Ovary (tissue), 9 donors: Measurements from ENCODE around the gene FUS. TPM values are rescaled to one million over a fixed set of nuclear protein-coding genes. Genes with fewer than 3 reads are reported as not detected.
A peak's percentile ranks its signal among the peaks of the same experiment; 100 is the strongest.

Experiments used
- DNase-seq, 5 donors: peaks; one replicate each; pipeline ENCODE4 v3.0.0-alpha.2; 2019 to 2020
- H3K27ac ChIP-seq, 2 donors: fragments of 200-600 bp; one replicate each; pipeline versions ENCODE4 v1.5.1 to v1.8.0; 2019 to 2022
- H3K27me3 ChIP-seq: fragments of 200-600 bp; one replicate; pipeline ENCODE4 v1.8.0; 2022
- H3K36me3 ChIP-seq: fragments of 200-600 bp; sonication (generic); one replicate; pipeline ENCODE4 v1.5.1; 2019
- H3K4me1 ChIP-seq: one replicate; pipeline ENCODE4 v1.8.1; 2013; ENCODE audit warnings: mild to moderate bottlenecking, moderate library complexity; ENCODE audit not compliant: insufficient read depth
- H3K4me3 ChIP-seq: fragments of 200-600 bp; sonication (generic); one replicate; pipeline ENCODE4 v1.5.1; 2017
- H3K9me3 ChIP-seq, 2 donors: fragments of 200-600 bp in 1 of 2; sonication (generic) in 1 of 2; one replicate each; pipeline versions ENCODE4 v1.5.1 to v1.8.1; 2013 to 2019; ENCODE audit warnings: mild to moderate bottlenecking in 1 of 2, moderate library complexity in 1 of 2
- CTCF ChIP-seq, 3 donors: fragments of 450-650 bp in 2 of 3; fragments of 200-600 bp in 1 of 3; IDR thresholded peaks; one replicate each; pipeline versions ENCODE4 v1.5.1 to v1.8.0; 2016 to 2022; ENCODE audit warnings: antibody characterized with exemption in 3 of 3, mild to moderate bottlenecking in 1 of 3
- EP300 ChIP-seq: sonication (generic); formaldehyde crosslinking; IDR thresholded peaks from one replicate; pipeline ENCODE4 v1.6.1; 2017; ENCODE audit warnings: antibody characterized with exemption
- POLR2A ChIP-seq: fragments of 450-650 bp; IDR thresholded peaks from one replicate; pipeline ENCODE4 v1.6.1; 2017; ENCODE audit warnings: antibody characterized with exemption, mild to moderate bottlenecking, moderate library complexity
- WGBS, 3 donors: extraction: QIAGEN DNeasy Blood & Tissue Kit in 1 of 3; methylation state at CpG; one replicate each; pipeline versions ENCODE4 v1.1.5 to v1.1.7; 2013 to 2017; 5-methylcytosine and 5-hydroxymethylcytosine counted together
- intact Hi-C, 4 donors: fragments of 100-400 bp; cut with DNase I; formaldehyde crosslinking; loops; one replicate each; pipeline versions ENCODE4 v1.11.0 to v1.15.1; 2022 to 2023
- polyA plus RNA-seq, 2 donors: library from polyadenylated mRNA; stranded (reverse); fragments of 200-250 nt in 1 of 2; fragments of 350-450 nt in 1 of 2; fragmentation: Illumina TruSeq in 1 of 2; extraction: RNeasy Lipid Tissue Mini Kit (QIAGEN cat#74804) in 1 of 2; gene quantifications; one replicate each; pipeline ENCODE4 v1.2.3, GENCODE V29; 2013 to 2014
- total RNA-seq, 7 donors: library from RNA; depleted of rRNA in 2 of 7; stranded (reverse); fragments of >200 nt in 2 of 7; fragmentation: NEBNext Ultra II Directional in 3 of 7; extraction: Animal tissue kit (Norgen Biotek cat#: 25700) in 3 of 7; gene quantifications; one replicate each; pipeline versions ENCODE4 v1.1.0 to v1.2.4, GENCODE V29; 2016 to 2023
- donor health status: DM: no; HTN: no; CAD: no; lungs with moderate emphysema.
- donor health status: DM: no; HTN: no; CAD: no.
- donor health status: Bipolar disorder and iron deficiency.
- donor health status: DM: yes; HTN: yes; CAD: no.
- donor health status: DM: no; HTN: no; CAD: no.
- donor health status: DM: yes; HTN: yes; CAD: no.

The FUS gene
- total and polyA plus RNA-seq, 9 donors = 62.2 to 469 (median 355) TPM

DNA sequence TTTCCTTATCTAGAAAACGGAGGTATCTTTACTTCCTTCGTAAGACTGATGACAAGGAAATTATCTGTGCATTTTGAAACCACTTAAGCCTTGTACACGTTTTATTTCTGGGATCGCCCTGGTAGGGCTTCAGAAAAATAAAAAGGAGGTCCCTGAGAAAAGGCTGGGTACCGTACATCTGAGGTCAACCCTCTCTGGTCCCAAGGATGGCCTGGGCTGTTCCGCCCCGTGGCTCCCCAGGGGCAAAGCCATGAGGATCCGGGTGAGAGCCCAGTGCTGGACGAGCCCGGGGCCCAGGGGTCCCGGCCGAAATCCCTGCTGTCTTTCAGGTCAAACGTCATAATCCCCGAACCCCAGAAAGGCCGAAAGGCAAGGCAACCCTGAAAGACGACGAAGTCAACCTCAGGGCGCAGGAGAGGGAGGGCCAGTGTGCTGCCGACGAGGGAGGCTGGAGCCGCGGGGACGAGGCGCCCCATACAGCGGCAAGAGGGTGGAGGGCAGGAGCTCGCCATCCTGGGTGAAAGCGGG lies 656 bp upstream of the FUS start:
- Histone ChIP-seq H3K27me3 (no peaks in the 10 kb centered on the region), H3K9me3 (no peaks in the 10 kb centered on the region), H3K36me3 (no peaks in the 10 kb centered on the region), H3K4me3 (peak overlapping the region; percentile 78), H3K4me1 (peaks cover 14% of the 10 kb centered on the region), H3K27ac (peak overlapping the region; percentile 91 to 95)
- DNase-seq = no peak
- TF ChIP-seq POLR2A (no peak), EP300 (no peak), CTCF (IDR thresholded peaks at IDR 0.05) (no peak)
- WGBS, 3 donors = 1 to 2% (median 2%) methylated on average over 27 of the region's 27 CpGs
- intact Hi-C loops = no loop called here

DNA sequence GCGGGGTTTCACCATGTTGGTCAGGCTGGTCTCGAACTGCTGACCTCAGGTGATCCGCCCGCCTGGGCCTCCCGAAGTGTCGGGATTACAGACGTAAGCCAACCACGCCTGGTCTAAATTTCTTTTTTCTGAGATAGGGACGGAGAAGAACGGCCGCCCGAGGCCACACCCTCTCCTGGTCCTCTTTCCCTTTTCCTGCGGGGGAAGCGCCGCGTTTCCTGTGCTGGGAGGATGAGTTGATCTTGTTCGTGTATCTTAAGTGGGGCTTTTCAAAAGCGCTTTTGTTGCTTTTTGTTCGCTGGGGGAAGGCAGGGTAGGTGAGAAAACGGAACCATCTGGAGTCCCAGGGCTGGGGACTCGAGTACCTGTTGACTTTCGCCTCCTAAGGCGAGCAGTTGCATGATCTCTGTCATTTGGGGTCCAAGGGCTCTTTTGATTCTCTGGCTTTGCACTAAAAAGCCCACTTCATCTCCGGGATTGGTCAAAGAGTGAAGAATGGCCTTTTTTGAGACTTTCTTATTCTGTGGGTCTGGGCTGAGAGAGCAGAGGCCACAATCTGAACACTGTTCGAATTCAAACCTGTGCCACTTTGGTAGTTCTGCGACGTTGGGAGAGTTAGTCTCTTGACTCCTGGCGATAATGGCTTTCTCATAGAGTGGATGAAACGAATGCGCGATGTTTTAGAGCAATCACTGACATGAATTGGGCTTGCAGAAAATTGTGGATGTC lies 1.3 kb downstream of the FUS start:
- intact Hi-C loops = loop anchor here in 2 of 4 donors (5.0 to 10.0 kb wide), 6 partner anchors 46 to 524 kb away; partner anchors contain the start of genes PRSS53 (in 1 of the 2), PRSS8 (in 1 of the 2) and ZNF843 (in 1 of the 2)
- Histone ChIP-seq H3K4me1 (peaks cover 16% of the 10 kb centered on the region), H3K27ac (peak overlapping the region; percentile 91 to 95), H3K9me3 (no peaks in the 10 kb centered on the region), H3K4me3 (peak overlapping the region; percentile 78), H3K36me3 (no peaks in the 10 kb centered on the region), H3K27me3 (no peaks in the 10 kb centered on the region)
- peak in 4 of 5 donors; percentile 23 to 59 (median 38) for DNase-seq
- no peak for TF ChIP-seq CTCF (IDR thresholded peaks at IDR 0.05)
- no peak for TF ChIP-seq EP300
- no peak for TF ChIP-seq POLR2A
- WGBS, 3 donors = 2 to 4% (median 4%) methylated on average over 31 of the region's 31 CpGs

DNA sequence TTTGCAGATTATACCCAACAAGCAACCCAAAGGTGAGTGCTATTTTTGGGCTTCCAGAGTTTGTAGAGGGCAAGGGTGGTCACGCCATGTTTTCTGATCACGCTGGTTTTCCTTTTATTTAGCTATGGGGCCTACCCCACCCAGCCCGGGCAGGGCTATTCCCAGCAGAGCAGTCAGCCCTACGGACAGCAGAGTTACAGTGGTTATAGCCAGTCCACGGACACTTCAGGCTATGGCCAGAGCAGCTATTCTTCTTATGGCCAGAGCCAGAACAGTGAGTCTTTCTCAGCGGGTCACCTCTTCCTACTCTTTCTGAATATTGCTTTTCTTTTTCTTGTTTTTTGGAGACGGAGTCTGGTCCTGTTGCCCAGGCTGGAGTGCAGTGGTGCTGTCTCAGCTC lies 2.5 kb downstream of the FUS start:
- no peak overlapping the region for H3K27ac ChIP-seq
- no peaks in the 10 kb centered on the region for H3K27me3 ChIP-seq
- TF ChIP-seq CTCF (IDR thresholded peaks at IDR 0.05) (no peak), POLR2A (no peak)
- peak overlapping the region; percentile 78 for H3K4me3 ChIP-seq
- peaks cover 16% of the 10 kb centered on the region for H3K4me1 ChIP-seq
- H3K9me3 ChIP-seq = no peaks in the 10 kb centered on the region
- H3K36me3 ChIP-seq = no peaks in the 10 kb centered on the region
- intact Hi-C loops = loop anchor here in 2 of 4 donors (5.0 to 10.0 kb wide), 6 partner anchors 48 to 522 kb away; partner anchors contain the start of genes PRSS53 (in 1 of the 2), PRSS8 (in 1 of the 2) and ZNF843 (in 1 of the 2)
- 14 to 16% (median 15%) methylated on average over 7 of the region's 7 CpGs for WGBS, 3 donors
- DNase-seq = no peak

- no peak for DNase-seq
- Histone ChIP-seq H3K4me3 (no peak overlapping the region), H3K4me1 (peaks cover 16% of the 10 kb centered on the region), H3K9me3 (no peaks in the 10 kb centered on the region), H3K36me3 (no peaks in the 10 kb centered on the region), H3K27me3 (no peaks in the 10 kb centered on the region), H3K27ac (no peak overlapping the region)
- intact Hi-C loops = loop anchor here in 2 of 4 donors (5.0 to 10.0 kb wide), 6 partner anchors 49 to 521 kb away; partner anchors contain the start of genes PRSS53 (in 1 of the 2), PRSS8 (in 1 of the 2) and ZNF843 (in 1 of the 2)
- TF ChIP-seq POLR2A (no peak), EP300 (no peak), CTCF (IDR thresholded peaks at IDR 0.05) (no peak)
- 52 to 55% (median 52%) methylated on average over 10 of the region's 10 CpGs for WGBS, 3 donors
Measured at GRCh38 chr16:31183432-31184428, 3.8 kb downstream of the FUS start.
